SH-SY5Y (cell line): ENCODE data around the gene SMAD3.

ENCODE experiments used
- GATA2 ChIP-seq: IDR thresholded peaks from 2 replicates; pipeline ENCODE4 v1.6.1; 2011; ENCODE audit warnings: mild to moderate bottlenecking, low read depth, low read length
- GATA3 ChIP-seq: IDR thresholded peaks from 2 replicates; pipeline ENCODE4 v1.6.1; 2011; ENCODE audit warnings: low read depth, mild to moderate bottlenecking, low read length, moderate library complexity

DNA sequence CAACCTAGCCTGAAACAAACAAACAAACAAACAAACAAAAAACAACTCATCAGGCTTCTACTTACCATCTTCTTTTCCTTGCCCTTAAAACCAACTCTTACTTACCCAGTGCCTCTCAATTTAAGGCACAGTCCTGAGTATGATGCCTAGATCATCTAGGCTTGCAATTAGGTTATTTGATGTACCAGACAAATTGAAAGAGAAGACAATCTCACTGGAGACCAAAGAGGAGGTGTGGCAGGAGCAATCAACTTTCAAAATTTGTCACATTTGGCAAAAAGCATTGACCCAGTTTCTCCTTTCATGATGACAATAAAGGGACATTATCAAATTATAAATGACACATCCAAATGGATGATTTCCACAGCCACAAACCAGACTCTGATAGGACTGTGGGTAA lies 153.0 kb downstream of the SMAD3 start:
- no peak for TF ChIP-seq GATA3
- no peak for TF ChIP-seq GATA2
